GM19328 (cell line): ENCODE data around the gene SFRP5.

Source experiments
- ATAC-seq: cut with Tn5 transposase; IDR thresholded peaks from one replicate; pipeline ENCODE4 v1.9.1; 2021; ENCODE audit warnings: mild to moderate bottlenecking, moderate library complexity; ENCODE audit not compliant: unreplicated experiment

The SFRP5 gene

DNA sequence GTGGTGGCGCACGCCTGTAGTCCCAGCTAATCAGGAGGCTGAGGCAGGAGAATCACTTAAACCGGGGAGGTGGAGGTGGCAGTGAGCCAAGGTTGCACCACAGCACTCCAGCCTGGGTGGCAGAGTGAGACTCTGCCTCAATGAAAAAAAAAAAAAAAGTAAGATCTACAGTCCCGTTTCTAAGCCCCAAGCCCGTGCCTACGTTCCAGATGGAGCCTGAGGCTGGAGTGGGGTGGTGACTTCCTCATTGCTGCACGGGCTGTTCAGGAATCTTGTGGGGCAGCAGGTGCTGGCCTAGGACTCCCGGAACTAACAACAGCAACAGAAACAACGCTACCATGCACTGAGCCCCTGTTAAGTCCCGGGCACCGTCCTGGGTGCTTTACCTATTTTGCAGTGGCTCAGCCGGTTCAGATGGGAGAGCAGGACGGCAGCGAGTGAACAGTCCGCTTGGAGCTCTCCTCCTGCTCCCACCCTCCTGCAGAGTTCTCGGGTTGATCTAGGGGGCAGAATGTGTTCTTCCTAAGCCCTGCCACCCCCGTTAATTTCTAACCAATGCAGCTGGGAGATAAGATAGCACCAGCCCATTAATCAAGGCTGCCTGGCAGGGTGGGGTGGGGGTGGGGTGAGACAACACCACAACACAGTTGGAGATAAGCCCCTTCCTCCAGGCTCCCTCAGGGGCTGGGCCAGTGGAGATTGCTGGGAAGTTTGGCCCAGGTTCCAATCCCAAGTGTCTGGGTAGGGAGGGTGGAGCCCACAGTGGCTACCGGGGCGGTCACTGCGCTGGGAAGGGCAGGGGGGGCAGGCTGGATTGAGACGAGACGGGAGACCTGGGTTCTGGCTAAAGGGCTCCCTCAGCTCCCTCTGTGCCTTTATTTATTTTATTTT lies 17.0 kb upstream of the SFRP5 start:
- ATAC-seq: no peak

GRCh38 chr10:97785731-97786130 lies 13.9 kb upstream of the SFRP5 start:
- ATAC-seq: no peak

DNA sequence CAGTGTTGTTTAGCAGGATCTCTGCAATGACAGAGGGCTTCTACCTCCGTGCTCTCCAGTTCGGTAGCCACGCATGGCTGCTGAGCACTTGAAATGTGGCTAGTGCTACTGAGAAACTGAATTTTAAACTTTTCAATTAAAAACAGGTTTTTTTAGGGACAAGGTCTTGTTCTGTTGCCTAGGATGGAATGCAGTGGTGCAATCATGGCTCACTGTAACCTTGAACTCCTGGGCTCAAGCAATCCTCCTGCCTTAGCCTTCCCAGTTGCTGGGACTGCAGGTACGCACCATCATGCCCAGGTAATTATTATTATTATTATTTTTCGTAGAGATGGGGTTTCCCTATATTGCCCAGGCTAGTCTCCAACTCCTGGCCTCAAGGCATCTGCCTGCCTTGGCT lies 13.4 kb upstream of the SFRP5 start:
- no peak for ATAC-seq

DNA sequence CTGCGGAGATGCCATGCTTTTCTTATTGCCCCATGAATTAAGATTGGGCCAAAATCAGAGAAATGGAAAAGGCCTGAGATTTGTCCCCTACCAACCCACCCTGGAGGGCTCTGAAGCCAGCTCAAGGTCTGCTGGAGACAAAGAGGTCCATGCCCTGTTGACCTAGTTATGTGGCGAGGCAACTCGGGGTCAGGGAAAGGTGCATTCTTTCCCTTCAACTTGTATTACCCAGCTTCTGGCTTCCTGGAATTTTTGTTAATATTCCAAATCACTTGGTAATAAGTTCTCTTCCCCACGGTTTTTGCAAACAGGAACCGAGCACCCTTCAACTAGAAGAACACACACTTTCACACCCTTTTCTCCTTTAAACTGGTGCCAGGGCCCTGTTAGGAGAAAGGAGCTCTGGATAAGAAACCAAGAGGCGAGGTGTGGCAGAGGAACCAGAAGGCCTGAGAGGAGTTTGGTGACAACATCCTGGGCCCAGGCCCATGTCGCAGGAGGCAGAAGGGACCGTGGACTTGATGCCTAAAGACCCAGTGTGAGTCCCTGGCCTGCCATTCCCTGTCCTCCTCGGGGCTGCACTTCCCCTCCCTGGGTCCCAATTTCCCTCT lies 12.5 kb upstream of the SFRP5 start:
- ATAC-seq: no peak

DNA sequence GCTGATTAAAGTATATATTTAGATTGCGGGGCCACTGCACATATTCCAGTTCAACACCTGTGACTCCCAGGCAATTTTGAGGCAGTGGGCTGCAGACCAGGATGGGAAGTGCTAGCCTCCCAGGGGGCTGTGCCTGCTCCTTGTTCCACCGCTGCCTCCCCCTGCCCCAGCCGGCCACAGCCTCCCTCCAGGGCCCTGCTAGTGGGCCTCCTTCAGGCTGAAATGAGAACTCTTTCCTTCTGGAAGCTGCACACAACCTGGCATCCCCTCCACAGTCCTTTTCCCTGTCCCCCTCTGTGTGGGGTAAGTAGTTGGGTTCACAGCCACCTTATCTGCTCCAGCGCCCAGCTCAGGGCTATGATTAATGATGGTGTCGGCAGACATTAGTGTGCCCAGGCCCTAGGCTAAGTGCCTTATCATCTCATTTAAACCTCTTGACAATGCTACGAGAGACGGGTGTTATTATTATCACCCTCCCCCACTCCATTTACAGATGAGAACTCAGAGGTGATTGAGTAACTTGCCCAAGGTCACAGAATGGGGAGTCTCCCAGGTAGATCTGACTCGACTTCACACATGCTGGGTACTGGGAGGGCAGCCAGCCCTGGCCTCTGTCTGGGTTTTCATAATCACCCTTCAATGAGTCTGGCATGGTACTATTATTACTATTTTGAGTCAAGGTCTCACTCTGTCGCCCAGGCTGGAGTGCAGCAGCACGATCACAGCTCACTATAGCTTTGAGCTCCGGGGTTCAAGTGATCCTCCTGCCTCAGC lies 10.8 kb upstream of the SFRP5 start:
- no peak for ATAC-seq

GRCh38 chr10:97781618-97782331 lies 10.0 kb upstream of the SFRP5 start:
- ATAC-seq: no peak

GRCh38 chr10:97780841-97781617 lies 9.2 kb upstream of the SFRP5 start:
- no peak for ATAC-seq

DNA sequence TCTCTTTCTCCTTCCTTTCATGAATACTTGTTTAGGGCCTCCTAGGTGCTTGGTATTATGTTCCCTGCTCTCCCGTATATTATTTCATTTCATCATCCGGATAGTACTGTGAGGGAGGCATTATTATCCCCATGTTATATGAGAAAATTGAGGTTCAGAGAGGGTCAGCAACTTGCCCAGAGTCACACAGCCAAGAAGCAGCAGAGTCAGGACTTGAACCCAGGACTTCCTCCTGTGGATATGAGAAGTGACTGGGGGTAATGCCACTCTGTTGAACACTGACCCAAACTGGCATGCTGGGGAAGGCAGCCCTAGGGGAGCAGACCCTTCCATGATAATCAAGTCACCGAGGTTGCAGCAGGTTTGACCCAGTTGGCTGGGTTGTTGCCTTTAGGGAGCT lies 8.2 kb upstream of the SFRP5 start:
- ATAC-seq: no peak

GRCh38 chr10:97779492-97779891 lies 7.7 kb upstream of the SFRP5 start:
- ATAC-seq: no peak

GRCh38 chr10:97778452-97779302 lies 6.9 kb upstream of the SFRP5 start:
- ATAC-seq: no peak

- ATAC-seq: no peak
Observed at GRCh38 chr10:97777143-97777542, 5.3 kb upstream of the SFRP5 start.

DNA sequence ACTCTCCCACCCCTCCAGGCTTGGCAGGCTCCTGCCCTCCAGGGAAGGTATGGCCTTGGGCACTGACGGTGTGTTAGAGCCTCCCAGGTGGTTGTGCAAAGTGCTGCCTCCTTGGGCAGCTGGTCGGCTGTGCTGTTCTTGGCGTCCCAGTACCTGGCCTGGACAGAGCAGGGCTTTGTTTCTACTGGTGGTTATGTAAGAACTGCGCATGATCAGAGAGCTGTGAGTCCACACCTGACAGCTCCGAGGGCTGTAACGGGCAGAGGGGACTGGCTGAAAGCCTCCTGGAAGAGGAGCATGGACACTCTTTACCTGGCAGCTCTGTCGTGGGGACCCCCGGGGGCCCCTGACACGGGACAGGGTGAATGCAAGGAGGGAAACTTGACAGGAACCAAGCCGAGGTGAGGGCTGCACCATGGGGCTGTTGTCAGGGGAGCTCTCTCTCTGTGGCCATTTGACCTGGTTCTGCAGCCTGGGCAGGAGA lies 3.1 kb upstream of the SFRP5 start:
- ATAC-seq: no peak

DNA sequence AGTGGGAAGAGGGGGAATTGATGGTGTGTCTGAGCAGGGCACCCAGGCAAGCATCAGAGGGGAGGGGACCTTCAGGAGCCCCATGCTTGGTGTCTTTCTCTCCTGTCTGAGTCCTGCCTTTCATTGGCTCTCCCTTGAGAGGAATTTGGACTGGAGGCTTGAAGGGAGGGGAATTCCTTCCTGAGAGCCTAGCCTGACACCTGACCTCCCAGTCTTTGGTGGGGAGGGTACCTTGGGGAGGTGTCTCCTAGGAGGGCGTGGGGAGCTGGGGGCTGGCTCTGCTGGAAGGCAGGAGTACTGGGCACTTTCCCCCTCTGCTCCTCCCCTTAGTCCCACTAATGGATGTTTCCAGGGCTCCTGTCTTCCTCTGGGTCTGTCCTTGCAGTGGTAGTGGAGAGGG lies 1.3 kb upstream of the SFRP5 start:
- no peak for ATAC-seq

- ATAC-seq: no peak
Observed at GRCh38 chr10:97771055-97771891, 526 bp downstream of the SFRP5 start.

GRCh38 chr10:97770255-97770654 lies 1.5 kb downstream of the SFRP5 start:
- ATAC-seq: no peak

GRCh38 chr10:97768322-97769315 lies 3.2 kb downstream of the SFRP5 start:
- ATAC-seq: no peak
